Loucy (cell line): ENCODE results near the gene SPATC1L.

Experiments
- EZH2phosphoT487 ChIP-seq: fragments of 200-600 bp; IDR thresholded peaks from 2 replicates; pipeline ENCODE4 v1.6.1; 2018; ENCODE audit warnings: antibody characterized with exemption, mild to moderate bottlenecking, moderate library complexity, borderline replicate concordance
- TF ChIP-seq, protein P1 (sequence below): fragments of 200-600 bp; sonication (generic); conservative IDR thresholded peaks from 2 replicates; pipeline ENCODE4 v1.5.1; 2014; ENCODE audit warnings: mild to moderate bottlenecking, antibody characterized with exemption, low read length

DNA sequence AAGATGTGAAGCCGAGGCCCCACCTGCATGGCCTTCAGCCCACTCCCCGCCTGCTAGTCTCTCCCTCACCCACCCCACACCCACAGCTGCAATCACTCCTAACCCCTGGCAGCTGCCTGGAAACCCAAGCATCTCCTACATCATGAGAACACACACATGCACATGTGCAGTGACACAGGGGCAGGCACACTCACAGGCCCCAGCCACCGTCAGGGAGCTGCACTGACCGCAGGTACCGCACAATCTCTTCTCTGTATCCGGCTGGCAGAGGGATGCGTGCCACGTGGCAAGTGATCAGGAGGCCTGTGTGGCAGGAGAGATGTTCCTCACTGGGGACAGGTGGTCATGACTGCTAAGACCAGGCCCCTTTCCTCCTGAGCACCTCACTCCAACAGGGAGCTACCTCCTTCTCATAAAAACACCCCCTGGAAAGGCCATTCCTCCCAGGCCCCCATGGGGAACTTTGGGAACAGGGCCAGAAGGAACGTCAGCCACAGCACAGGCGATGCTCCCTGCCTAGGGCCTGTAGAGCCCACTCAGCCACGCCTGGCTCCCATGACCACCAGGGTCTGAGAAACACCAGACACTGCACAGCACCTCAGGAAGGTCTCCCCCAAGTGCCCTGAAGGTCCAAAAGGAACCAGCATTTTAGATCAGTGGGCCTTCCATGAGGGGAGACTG lies 38.3 kb upstream of the SPATC1L start:
- TF ChIP-seq, protein P1, sequence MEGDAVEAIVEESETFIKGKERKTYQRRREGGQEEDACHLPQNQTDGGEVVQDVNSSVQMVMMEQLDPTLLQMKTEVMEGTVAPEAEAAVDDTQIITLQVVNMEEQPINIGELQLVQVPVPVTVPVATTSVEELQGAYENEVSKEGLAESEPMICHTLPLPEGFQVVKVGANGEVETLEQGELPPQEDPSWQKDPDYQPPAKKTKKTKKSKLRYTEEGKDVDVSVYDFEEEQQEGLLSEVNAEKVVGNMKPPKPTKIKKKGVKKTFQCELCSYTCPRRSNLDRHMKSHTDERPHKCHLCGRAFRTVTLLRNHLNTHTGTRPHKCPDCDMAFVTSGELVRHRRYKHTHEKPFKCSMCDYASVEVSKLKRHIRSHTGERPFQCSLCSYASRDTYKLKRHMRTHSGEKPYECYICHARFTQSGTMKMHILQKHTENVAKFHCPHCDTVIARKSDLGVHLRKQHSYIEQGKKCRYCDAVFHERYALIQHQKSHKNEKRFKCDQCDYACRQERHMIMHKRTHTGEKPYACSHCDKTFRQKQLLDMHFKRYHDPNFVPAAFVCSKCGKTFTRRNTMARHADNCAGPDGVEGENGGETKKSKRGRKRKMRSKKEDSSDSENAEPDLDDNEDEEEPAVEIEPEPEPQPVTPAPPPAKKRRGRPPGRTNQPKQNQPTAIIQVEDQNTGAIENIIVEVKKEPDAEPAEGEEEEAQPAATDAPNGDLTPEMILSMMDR = no peak
- no peak for TF ChIP-seq EZH2phosphoT487
